ENCODE results near the gene GAGE12G.
"Not testable (repeated sequence)": the region's sequence is repeated elsewhere in the genome, so short reads cannot be mapped to it uniquely, and the experiment has no call there.

The GAGE12G gene

GRCh38 chrX:49570100-49570499 is at the start of gene GAGE12G:
Gene GAGE12G, plus strand, starts transcription at chrX:49570400. Its CDS starts 1,155 bp downstream, at chrX:49571555.
- not testable (repeated sequence) for DNase-seq

GRCh38 chrX:49531877-49532276 is 38.3 kb upstream of the GAGE12G start, which contains the start of gene GAGE12C:
Gene GAGE12C, plus strand, starts transcription at chrX:49532177. Its CDS starts 1,155 bp downstream, at chrX:49533332.
- DNase-seq: not testable (repeated sequence)

GRCh38 chrX:49541433-49541832 is 28.8 kb upstream of the GAGE12G start, which contains the start of gene GAGE12D:
Gene GAGE12D, plus strand, starts transcription at chrX:49541733. Its CDS starts 1,155 bp downstream, at chrX:49542888.
- DNase-seq: not testable (repeated sequence)

- DNase-seq: not testable (repeated sequence)
Observed at GRCh38 chrX:49550989-49551388, 19.2 kb upstream of the GAGE12G start, which contains the start of gene GAGE12E. Gene GAGE12E, plus strand, starts transcription at chrX:49551289. Its CDS starts 1,155 bp downstream, at chrX:49552444.

GRCh38 chrX:49560542-49560941 is 9.7 kb upstream of the GAGE12G start, which contains the start of gene GAGE12F:
Gene GAGE12F, plus strand, starts transcription at chrX:49560842. Its CDS starts 1,155 bp downstream, at chrX:49561997.
- DNase-seq: not testable (repeated sequence)

GRCh38 chrX:49568728-49569127 is 1.5 kb upstream of the GAGE12G start:
- DNase-seq: not testable (repeated sequence)

- not testable (repeated sequence) for DNase-seq
Observed at GRCh38 chrX:49569152-49569551, 1.0 kb upstream of the GAGE12G start.

- not testable (repeated sequence) for DNase-seq
Observed at GRCh38 chrX:49579649-49580048, 9.4 kb downstream of the GAGE12G start, which contains the start of gene GAGE12H. Gene GAGE12H, plus strand, starts transcription at chrX:49579949. Its CDS starts 1,155 bp downstream, at chrX:49581104.

- DNase-seq: not testable (repeated sequence)
Observed at GRCh38 chrX:49589196-49589595, 19.0 kb downstream of the GAGE12G start, which contains the start of gene GAGE2A. Gene GAGE2A, plus strand, starts transcription at chrX:49589496. Its CDS starts 1,155 bp downstream, at chrX:49590651.

GRCh38 chrX:49589769-49590478 is 19.7 kb downstream of the GAGE12G start:
- DNase-seq: not testable (repeated sequence)

- not testable (repeated sequence) for DNase-seq
Observed at GRCh38 chrX:49590488-49590887, 20.3 kb downstream of the GAGE12G start.

GRCh38 chrX:49598720-49599119 is 28.5 kb downstream of the GAGE12G start, which contains the start of gene GAGE1:
Gene GAGE1, plus strand, starts transcription at chrX:49599020. Its CDS starts 1,155 bp downstream, at chrX:49600175.
- not testable (repeated sequence) for DNase-seq

GRCh38 chrX:49610718-49611310 is 40.6 kb downstream of the GAGE12G start:
- no peak for DNase-seq

GRCh38 chrX:49618574-49618973 is 48.4 kb downstream of the GAGE12G start:
- no peak for DNase-seq
